ENCODE results near the gene CAMK2N1. TPM values are rescaled to one million over a fixed set of nuclear protein-coding genes. Genes with fewer than 3 reads are reported as not detected.

The CAMK2N1 gene
- total RNA-seq, 2 donors from 2014 or later: 7.3 to 15.9 TPM

DNA sequence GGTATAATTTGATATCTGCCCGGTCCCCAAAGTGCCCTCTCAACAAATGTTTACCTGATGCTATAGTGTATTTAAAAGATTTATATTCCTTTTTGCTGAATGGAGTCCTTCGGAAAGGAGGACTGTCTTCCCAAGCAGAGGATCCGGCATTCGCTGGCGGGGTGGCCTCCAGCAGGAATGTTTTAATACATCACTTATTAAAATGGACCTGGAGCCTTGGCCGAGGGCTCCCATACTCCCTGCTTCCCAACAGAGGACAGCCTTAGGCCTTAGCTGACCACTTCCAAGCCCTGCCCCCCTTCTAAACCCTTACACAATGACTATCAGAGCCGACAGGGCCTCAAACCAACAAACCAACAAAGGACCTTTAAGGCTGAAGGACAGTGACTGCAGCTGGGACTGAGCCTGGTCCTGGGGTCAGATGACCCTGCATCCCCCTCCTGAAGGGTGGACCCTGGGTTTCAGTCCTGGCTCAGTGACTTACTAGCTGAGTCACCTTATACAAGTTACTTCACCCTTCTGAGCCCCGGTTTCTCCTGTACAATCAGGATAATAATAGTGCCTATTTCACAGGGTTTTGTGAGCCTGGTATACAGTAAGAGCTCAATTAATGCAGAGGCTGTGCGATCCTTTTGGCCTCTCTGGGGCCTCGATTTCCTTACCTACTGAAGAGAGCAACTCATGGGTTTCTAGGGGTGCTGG, 5.6 kb downstream of the CAMK2N1 start:
- TF ChIP-seq, protein P1, sequence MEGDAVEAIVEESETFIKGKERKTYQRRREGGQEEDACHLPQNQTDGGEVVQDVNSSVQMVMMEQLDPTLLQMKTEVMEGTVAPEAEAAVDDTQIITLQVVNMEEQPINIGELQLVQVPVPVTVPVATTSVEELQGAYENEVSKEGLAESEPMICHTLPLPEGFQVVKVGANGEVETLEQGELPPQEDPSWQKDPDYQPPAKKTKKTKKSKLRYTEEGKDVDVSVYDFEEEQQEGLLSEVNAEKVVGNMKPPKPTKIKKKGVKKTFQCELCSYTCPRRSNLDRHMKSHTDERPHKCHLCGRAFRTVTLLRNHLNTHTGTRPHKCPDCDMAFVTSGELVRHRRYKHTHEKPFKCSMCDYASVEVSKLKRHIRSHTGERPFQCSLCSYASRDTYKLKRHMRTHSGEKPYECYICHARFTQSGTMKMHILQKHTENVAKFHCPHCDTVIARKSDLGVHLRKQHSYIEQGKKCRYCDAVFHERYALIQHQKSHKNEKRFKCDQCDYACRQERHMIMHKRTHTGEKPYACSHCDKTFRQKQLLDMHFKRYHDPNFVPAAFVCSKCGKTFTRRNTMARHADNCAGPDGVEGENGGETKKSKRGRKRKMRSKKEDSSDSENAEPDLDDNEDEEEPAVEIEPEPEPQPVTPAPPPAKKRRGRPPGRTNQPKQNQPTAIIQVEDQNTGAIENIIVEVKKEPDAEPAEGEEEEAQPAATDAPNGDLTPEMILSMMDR (IDR thresholded peaks at IDR 0.05): no peak
- no peaks in the 10 kb centered on the region for H3K9me3 ChIP-seq
- ATAC-seq (ENCODE audit: insufficient number of reproducible peaks, low FRiP score, low read depth) (no peak), DNase-seq (ENCODE audit: low spot score) (no peak)
- peaks cover 12 to 17% of the 10 kb centered on the region in 2 donors for H3K4me1 ChIP-seq (ENCODE audit: control insufficient read depth in 1 of 2, low read depth in 2 of 2)
- H3K27me3 ChIP-seq (replicated peaks; ENCODE audit: insufficient read depth): peaks cover 4% of the 10 kb centered on the region
- no peak overlapping the region for H3K4me3 ChIP-seq
- no peak overlapping the region for H3K27ac ChIP-seq
- H3K36me3 ChIP-seq: no peaks in the 10 kb centered on the region

DNA sequence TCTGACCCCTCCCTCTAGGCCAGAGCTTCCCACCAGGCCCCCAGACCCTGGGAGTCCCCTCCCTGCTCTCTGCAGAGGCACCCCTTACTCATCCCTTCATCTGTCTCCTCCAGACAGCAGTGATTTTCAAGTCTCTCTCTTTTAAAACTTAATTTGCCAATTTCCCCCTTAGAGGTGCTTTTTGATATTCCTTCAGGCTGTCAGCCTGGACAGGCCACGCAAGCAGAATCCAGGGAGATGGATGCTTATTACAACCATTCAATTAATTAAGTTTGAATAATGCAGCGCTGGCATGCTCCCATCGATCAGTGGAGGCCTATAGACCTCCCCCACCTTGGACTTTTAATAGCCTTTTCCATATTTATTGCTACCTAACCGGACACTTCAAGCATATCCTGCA, 6.2 kb downstream of the CAMK2N1 start:
- Histone ChIP-seq H3K36me3 (no peaks in the 10 kb centered on the region), H3K9me3 (no peaks in the 10 kb centered on the region), H3K27ac (no peak overlapping the region), H3K4me3 (no peak overlapping the region), H3K27me3 (replicated peaks; ENCODE audit: insufficient read depth) (peaks cover 4% of the 10 kb centered on the region), H3K4me1 (ENCODE audit: control insufficient read depth in 1 of 2, low read depth in 2 of 2) (peaks cover 10 to 14% of the 10 kb centered on the region in 2 donors)
- DNase-seq (ENCODE audit: low spot score): no peak
- TF ChIP-seq, protein P1 (IDR thresholded peaks at IDR 0.05): no peak
- ATAC-seq (ENCODE audit: insufficient number of reproducible peaks, low FRiP score, low read depth): no peak

DNA sequence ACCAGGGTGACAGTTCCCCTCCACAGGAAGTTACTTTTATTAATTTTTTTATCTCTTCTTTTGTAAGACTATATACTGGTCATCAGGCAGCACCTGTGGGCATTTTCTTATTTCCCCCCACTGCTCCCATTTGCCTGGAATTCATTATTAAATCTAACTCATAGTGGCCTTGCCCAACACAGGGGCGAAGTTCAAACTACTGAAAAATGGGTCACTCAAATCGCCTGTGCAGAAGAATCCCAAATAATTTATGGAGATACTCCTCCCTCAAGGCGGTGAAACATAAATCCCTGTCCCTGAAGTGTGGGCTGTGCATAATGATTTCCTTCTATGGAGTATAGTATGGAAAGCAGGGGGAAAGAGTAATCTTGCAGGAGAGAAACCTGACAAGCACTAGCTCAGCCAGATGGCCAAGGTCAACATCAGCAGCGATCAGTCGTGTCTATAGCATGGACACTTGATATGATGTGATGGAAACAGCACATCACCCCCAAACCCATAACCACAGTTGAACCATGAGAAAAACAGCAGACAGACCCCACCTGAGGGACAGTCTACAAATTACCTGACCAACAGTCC, 7.9 kb downstream of the CAMK2N1 start:
- H3K27ac ChIP-seq: no peak overlapping the region
- TF ChIP-seq, protein P1 (IDR thresholded peaks at IDR 0.05): no peak
- no peak for DNase-seq (ENCODE audit: low spot score)

DNA sequence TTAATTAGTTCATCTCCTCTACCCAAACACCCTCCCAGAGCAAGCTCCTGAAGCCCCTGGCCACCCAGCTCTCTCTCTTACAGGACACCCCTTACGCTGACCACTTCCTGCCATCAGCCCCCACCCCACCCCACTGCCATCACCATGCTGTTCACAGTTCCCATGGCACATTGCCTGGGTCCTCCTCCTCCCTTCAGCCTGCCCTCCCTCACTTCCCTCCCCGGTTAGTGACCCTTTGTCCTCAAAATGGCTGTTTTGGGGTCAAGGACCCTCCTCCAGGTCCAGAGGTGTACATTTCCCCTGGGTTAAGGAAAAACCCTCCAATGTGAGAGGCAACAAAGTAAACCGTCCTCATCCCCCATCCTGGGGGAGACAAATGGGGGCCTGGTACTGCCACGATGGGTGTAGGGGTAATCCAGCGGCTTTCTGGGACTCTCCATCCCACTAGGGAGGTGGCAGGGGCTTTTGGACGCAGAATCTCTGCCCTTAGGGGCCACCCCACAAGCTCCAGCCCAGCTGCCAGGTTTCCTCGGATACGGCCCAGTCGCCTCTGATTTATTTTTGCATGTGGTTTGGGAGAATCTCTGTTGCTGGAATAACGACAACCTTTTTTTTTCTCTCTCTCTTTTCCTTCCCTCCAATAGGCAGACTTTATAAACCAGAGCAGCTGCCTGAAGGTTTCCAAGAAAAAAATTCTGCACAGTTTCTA, 8.5 kb downstream of the CAMK2N1 start:
- no peak for DNase-seq (ENCODE audit: low spot score)

More for the DNA sequence above, 7.9 kb downstream of the CAMK2N1 start:
- Histone ChIP-seq H3K4me1 (ENCODE audit: control insufficient read depth in 1 of 2, low read depth in 2 of 2) (no peaks in the 10 kb centered on the region), H3K9me3 (no peaks in the 10 kb centered on the region), H3K36me3 (no peaks in the 10 kb centered on the region), H3K27me3 (replicated peaks; ENCODE audit: insufficient read depth) (peaks cover 4% of the 10 kb centered on the region), H3K4me3 (no peak overlapping the region)
- ATAC-seq (ENCODE audit: insufficient number of reproducible peaks, low FRiP score, low read depth): no peak

More for the DNA sequence above, 8.5 kb downstream of the CAMK2N1 start:
- peaks cover 4% of the 10 kb centered on the region for H3K27me3 ChIP-seq (replicated peaks; ENCODE audit: insufficient read depth)
- H3K4me1 ChIP-seq (ENCODE audit: control insufficient read depth in 1 of 2, low read depth in 2 of 2): no peaks in the 10 kb centered on the region
- TF ChIP-seq, protein P1 (IDR thresholded peaks at IDR 0.05): no peak
- H3K9me3 ChIP-seq: no peaks in the 10 kb centered on the region
- H3K27ac ChIP-seq: no peak overlapping the region
- ATAC-seq (ENCODE audit: insufficient number of reproducible peaks, low FRiP score, low read depth): no peak
- no peaks in the 10 kb centered on the region for H3K36me3 ChIP-seq
- H3K4me3 ChIP-seq: no peak overlapping the region
